ENCODE data around the gene TIMELESS.

- TF ChIP-seq EZH2 (IDR thresholded peaks at IDR 0.05; ENCODE audit: insufficient read depth, poor library complexity, severe bottlenecking) (no peak), EZH2phosphoT487 (IDR thresholded peaks at IDR 0.05; ENCODE audit: insufficient read depth, low read depth) (no peak)
Measured at GRCh38 chr12:56484566-56484965, 35.3 kb upstream of the TIMELESS start.
